ENCODE results near the gene CLDN11. TPM values are rescaled to one million over a fixed set of nuclear protein-coding genes. Genes with fewer than 3 reads are reported as not detected.

The CLDN11 gene
- total RNA-seq, 6 experiments from 2014 or later: 0.97 to 5.0 (median 1.5) TPM

DNA sequence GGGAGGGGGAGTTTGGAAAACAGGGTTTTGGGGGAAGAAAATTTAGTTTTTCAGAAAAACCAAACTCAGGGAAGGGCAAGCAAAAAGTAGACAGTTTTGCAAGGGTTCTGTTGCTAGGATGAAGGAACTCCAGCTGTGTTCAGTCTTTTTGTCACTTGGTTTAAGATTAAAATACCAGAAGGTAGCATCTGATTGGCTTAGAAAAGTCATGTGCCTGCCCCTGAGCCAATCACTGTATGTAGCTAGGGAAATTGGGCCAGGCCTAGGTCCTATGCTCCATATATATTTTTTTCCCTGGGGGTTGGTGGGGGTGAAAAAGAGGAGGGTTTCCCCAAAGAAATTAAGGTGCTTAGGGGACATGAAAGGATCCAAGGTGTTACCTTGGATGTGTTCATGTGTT is 24.3 kb downstream of the CLDN11 start:
- no peak overlapping the region for H3K4me3 ChIP-seq
- H3K27ac ChIP-seq: no peak overlapping the region
- no peak for TF ChIP-seq POLR2A (IDR thresholded peaks at IDR 0.05)
- intact Hi-C loops (cut with DNase I): no loop called here
- H3K9me3 ChIP-seq: no peaks in the 10 kb centered on the region
- no peaks in the 10 kb centered on the region for H3K36me3 ChIP-seq
- no peak for ATAC-seq
- H3K4me1 ChIP-seq: no peaks in the 10 kb centered on the region
- no peaks in the 10 kb centered on the region for H3K27me3 ChIP-seq
- DNase-seq: no peak

- intact Hi-C loops (cut with DNase I): no loop called here
Observed at GRCh38 chr3:170443457-170443856, 24.8 kb downstream of the CLDN11 start.

DNA sequence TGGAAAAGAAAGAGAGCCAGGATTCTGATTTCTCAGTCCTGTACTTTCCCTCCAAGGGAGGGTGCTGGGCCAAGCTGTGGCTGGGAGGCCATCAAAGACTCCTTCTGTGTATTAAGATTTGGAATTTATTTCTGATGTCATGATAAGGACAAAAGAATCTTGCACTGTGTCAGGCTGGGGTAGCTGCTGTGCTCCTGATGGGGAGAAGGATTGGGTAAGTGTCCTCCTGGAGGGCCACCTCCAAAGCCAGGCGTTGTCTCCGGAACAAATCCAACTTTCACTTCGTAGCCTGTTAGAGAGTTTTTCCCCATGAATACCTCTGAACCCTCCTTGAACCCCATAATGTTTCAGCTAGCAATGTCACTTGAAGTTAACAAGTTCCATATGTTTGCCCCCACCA is 29.9 kb downstream of the CLDN11 start:
- Histone ChIP-seq H3K4me3 (no peak overlapping the region), H3K27ac (no peak overlapping the region), H3K4me1 (no peaks in the 10 kb centered on the region), H3K27me3 (no peaks in the 10 kb centered on the region), H3K9me3 (no peaks in the 10 kb centered on the region), H3K36me3 (no peaks in the 10 kb centered on the region)
- TF ChIP-seq CTCF (IDR thresholded peaks at IDR 0.05): no peak
- TF ChIP-seq POLR2A (IDR thresholded peaks at IDR 0.05): no peak
- ATAC-seq (no peak), DNase-seq (no peak)
- 88% methylated on average over 3 of the region's 3 CpGs for WGBS (ENCODE audit: insufficient coverage, low coverage, low lambda C conversion rate, missing lambda C conversion rate)
- intact Hi-C loops (cut with DNase I): no loop called here

More at GRCh38 chr3:170443457-170443856, 24.8 kb downstream of the CLDN11 start:
- Histone ChIP-seq H3K4me1 (no peaks in the 10 kb centered on the region), H3K4me3 (no peak overlapping the region), H3K9me3 (no peaks in the 10 kb centered on the region), H3K36me3 (no peaks in the 10 kb centered on the region), H3K27ac (no peak overlapping the region), H3K27me3 (no peaks in the 10 kb centered on the region)
- TF ChIP-seq CTCF (IDR thresholded peaks at IDR 0.05) (no peak), POLR2A (IDR thresholded peaks at IDR 0.05) (no peak)
- DNase-seq (no peak), ATAC-seq (no peak)

DNA sequence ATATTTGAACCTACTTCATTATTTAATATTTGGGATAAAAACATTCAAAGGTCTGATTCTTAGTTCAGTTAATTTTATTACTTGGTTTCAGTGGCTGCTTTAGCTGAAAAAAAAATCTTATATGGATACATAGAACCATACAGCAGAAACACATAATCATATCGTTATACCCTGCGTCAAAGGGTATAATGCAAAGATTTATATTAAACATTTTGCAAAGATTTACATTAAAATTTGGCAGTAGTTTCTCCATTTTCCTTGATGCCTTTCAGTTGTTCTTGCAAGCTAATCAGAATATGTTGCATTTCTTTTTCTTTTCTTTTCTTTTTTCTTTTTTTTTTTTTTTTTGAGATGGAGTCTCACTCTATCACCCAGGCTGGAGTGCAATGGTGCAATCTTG is 31.4 kb downstream of the CLDN11 start:
- Histone ChIP-seq H3K4me1 (no peaks in the 10 kb centered on the region), H3K4me3 (no peak overlapping the region), H3K9me3 (no peaks in the 10 kb centered on the region), H3K27me3 (no peaks in the 10 kb centered on the region), H3K36me3 (no peaks in the 10 kb centered on the region), H3K27ac (no peak overlapping the region)
- DNase-seq (no peak), ATAC-seq (no peak)
- intact Hi-C loops (cut with DNase I): no loop called here
- 97% methylated on average over 2 of the region's 2 CpGs for WGBS (ENCODE audit: insufficient coverage, low coverage, low lambda C conversion rate, missing lambda C conversion rate)
- TF ChIP-seq CTCF (IDR thresholded peaks at IDR 0.05) (no peak), POLR2A (IDR thresholded peaks at IDR 0.05) (no peak)

DNA sequence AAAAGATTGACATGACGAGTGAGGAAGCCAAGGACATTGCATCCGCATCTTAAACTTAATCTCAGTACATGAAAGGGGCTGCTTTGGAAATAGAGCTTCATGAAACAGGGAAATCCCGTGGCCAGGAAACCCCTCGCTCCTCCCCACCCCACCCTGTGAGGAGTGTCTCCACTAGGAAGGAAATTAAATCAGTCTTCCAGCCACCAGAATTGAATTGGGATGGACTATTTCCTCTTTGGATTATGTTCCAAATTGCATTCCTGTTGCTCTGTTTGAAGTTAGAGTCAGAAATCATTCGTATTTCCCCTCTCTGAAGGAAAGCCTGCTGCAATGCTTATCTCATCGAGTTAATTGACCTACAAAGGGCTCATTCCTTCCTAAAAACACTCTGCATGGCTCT is 35.8 kb downstream of the CLDN11 start:
- no peak for DNase-seq
- H3K27ac ChIP-seq: no peak overlapping the region
- 42% methylated on average over 6 of the region's 6 CpGs for WGBS (ENCODE audit: insufficient coverage, low coverage, low lambda C conversion rate, missing lambda C conversion rate)
- H3K27me3 ChIP-seq: no peaks in the 10 kb centered on the region
- TF ChIP-seq POLR2A (IDR thresholded peaks at IDR 0.05) (no peak), CTCF (IDR thresholded peaks at IDR 0.05) (no peak)
- intact Hi-C loops (cut with DNase I): no loop called here
- no peak for ATAC-seq
- no peak overlapping the region for H3K4me3 ChIP-seq
- no peaks in the 10 kb centered on the region for H3K9me3 ChIP-seq
- H3K4me1 ChIP-seq: no peaks in the 10 kb centered on the region
- H3K36me3 ChIP-seq: no peaks in the 10 kb centered on the region

All from right lobe of liver (tissue), 6 donors.